H1 (cell line): ENCODE data around the gene KCNQ2. TPM values are rescaled to one million over a fixed set of nuclear protein-coding genes. Genes with fewer than 3 reads are reported as not detected.

Experiments
- CTCF ChIA-PET: fragments of 300-600 bp; sonication (Branson Sonifier 250); formaldehyde crosslinking; loops from one replicate; lab custom pipeline; 2021; ENCODE audit not compliant: partially characterized antibody; lab: Charles Lee
- POLR2A ChIA-PET: fragments of 300-600 bp; sonication (Branson Sonifier 250); formaldehyde crosslinking; loops from one replicate; lab custom pipeline; 2021; ENCODE audit warnings: inconsistent platforms; ENCODE audit not compliant: partially characterized antibody; lab: Charles Lee
- DNase-seq, 2 experiments: peaks; one replicate each; pipeline versions ENCODE4 v3.0.0 to v3.0.0-alpha.2; 2010 to 2022; ENCODE audit warnings: low spot score in 2 of 2, low read depth in 1 of 2, mixed read lengths in 1 of 2
- FAIRE-seq: peaks from 2 replicates; lab custom pipeline; 2011; peaks lifted over from hg19 to GRCh38; lab: Jason Lieb, UNC
- H2AFZ ChIP-seq: 2 replicates; pipeline ENCODE4 v1.8.1; 2012; ENCODE audit warnings: low read length, inconsistent platforms
- H2AK5ac ChIP-seq: 2 replicates; pipeline ENCODE4 v1.6.1; 2013; ENCODE audit warnings: low read depth, low read length
- H2BK120ac ChIP-seq: replicated peaks from 2 replicates; pipeline ENCODE3; 2013; ENCODE audit warnings: low read depth, low read length, inconsistent platforms
- H2BK12ac ChIP-seq: 2 replicates; pipeline ENCODE4 v1.6.1; 2013; ENCODE audit warnings: low read depth, low read length
- H2BK15ac ChIP-seq: 2 replicates; pipeline ENCODE4 v1.6.1; 2013; ENCODE audit warnings: low read length
- H2BK20ac ChIP-seq: 2 replicates; pipeline ENCODE4 v1.6.1; 2013; ENCODE audit warnings: low read length
- H2BK5ac ChIP-seq: 2 replicates; pipeline ENCODE4 v1.6.1; 2013; ENCODE audit warnings: low read depth, low read length
- H3K14ac ChIP-seq: 2 replicates; pipeline ENCODE4 v1.6.1; 2013; ENCODE audit warnings: inconsistent platforms; ENCODE audit not compliant: insufficient read length
- H3K18ac ChIP-seq: 2 replicates; pipeline ENCODE4 v1.6.1; 2013; ENCODE audit warnings: low read length; ENCODE audit errors: extremely low read depth
- H3K23ac ChIP-seq: 2 replicates; pipeline ENCODE4 v1.6.1; 2013; ENCODE audit warnings: inconsistent platforms; ENCODE audit not compliant: insufficient read length
- H3K23me2 ChIP-seq: 2 replicates; pipeline ENCODE4 v1.6.1; 2013; ENCODE audit warnings: low read depth, low read length
- H3K27ac ChIP-seq: 2 replicates; pipeline ENCODE4 v1.6.1; 2011; ENCODE audit warnings: low read depth, low read length, inconsistent platforms
- H3K27me3 ChIP-seq, 4 experiments: replicated peaks in 1 of 4; 1 replicate in 1 of 4; 2 replicates in 3 of 4; pipeline versions ENCODE4 v1.6.1 to v1.8.1; 2011 to 2013; ENCODE audit warnings: low read length in 3 of 4, mild to moderate bottlenecking in 3 of 4, inconsistent platforms in 2 of 4, mixed read lengths in 2 of 4, moderate library complexity in 1 of 4; ENCODE audit not compliant: control insufficient read depth in 3 of 4, insufficient read depth in 3 of 4; ENCODE audit errors: extremely low read depth in 1 of 4
- H3K36me3 ChIP-seq, 4 experiments: 2 replicates each; pipeline versions ENCODE4 v1.6.1 to v1.8.1; 2011 to 2013; ENCODE audit warnings: mild to moderate bottlenecking in 4 of 4, low read length in 3 of 4, moderate library complexity in 2 of 4, control low read depth in 1 of 4, inconsistent platforms in 1 of 4; ENCODE audit not compliant: insufficient read depth in 4 of 4, control insufficient read depth in 2 of 4
- H3K4ac ChIP-seq: replicated peaks from 2 replicates; pipeline ENCODE3; 2013; ENCODE audit warnings: low read length, low read depth, mixed read lengths, inconsistent platforms; ENCODE audit not compliant: insufficient read length
- H3K4me1 ChIP-seq, 4 experiments: replicated peaks in 1 of 4; 1 replicate in 1 of 4; 2 replicates in 3 of 4; pipeline versions ENCODE4 v1.6.1 to v1.8.1; 2011 to 2013; ENCODE audit warnings: low read length in 3 of 4, inconsistent platforms in 2 of 4, mixed read lengths in 1 of 4; ENCODE audit not compliant: insufficient read depth in 4 of 4, control insufficient read depth in 3 of 4
- H3K4me2 ChIP-seq, 2 experiments: 2 replicates each; pipeline versions ENCODE4 v1.6.1 to v1.8.1; 2011 to 2013; ENCODE audit warnings: low read depth in 2 of 2, low read length in 2 of 2, control low read depth in 1 of 2, inconsistent platforms in 1 of 2, mild to moderate bottlenecking in 1 of 2; ENCODE audit not compliant: insufficient read depth in 1 of 2
- H3K4me3 ChIP-seq, 4 experiments: fragments of 200-600, 300-600 bp in 1 of 4; sonication (generic), shearing (Covaris generic), sonication (Bioruptor Twin) in 1 of 4; 2 replicates each; pipeline versions ENCODE4 v1.5.1 to v1.8.1; 2011 to 2016; ENCODE audit warnings: low read length in 4 of 4, low read depth in 3 of 4, control low read depth in 2 of 4, inconsistent platforms in 2 of 4, mild to moderate bottlenecking in 2 of 4, mixed read lengths in 1 of 4, moderate library complexity in 1 of 4; ENCODE audit not compliant: insufficient read depth in 2 of 4; ENCODE audit errors: extremely low read depth in 1 of 4
- H3K56ac ChIP-seq: replicated peaks from 2 replicates; pipeline ENCODE3; 2013; ENCODE audit warnings: low read depth, mild to moderate bottlenecking, mixed read lengths, low read length, inconsistent platforms; ENCODE audit not compliant: insufficient read length
- H3K79me1 ChIP-seq: 2 replicates; pipeline ENCODE4 v1.6.1; 2013; ENCODE audit warnings: low read depth, low read length, control low read depth
- H3K79me2 ChIP-seq, 2 experiments: 2 replicates each; pipeline versions ENCODE4 v1.6.1 to v1.8.1; 2012 to 2013; ENCODE audit warnings: low read length in 2 of 2, mild to moderate bottlenecking in 2 of 2, inconsistent platforms in 1 of 2; ENCODE audit not compliant: insufficient read depth in 2 of 2, control insufficient read depth in 1 of 2
- H3K9ac ChIP-seq, 4 experiments: replicated peaks in 1 of 4; 1 replicate in 1 of 4; 2 replicates in 3 of 4; pipeline versions ENCODE4 v1.6.1 to v1.8.1; 2011 to 2013; ENCODE audit warnings: low read depth in 3 of 4, low read length in 3 of 4, control low read depth in 2 of 4, mild to moderate bottlenecking in 2 of 4, moderate library complexity in 2 of 4, inconsistent platforms in 1 of 4; ENCODE audit errors: extremely low read depth in 1 of 4
- H3K9me3 ChIP-seq, 2 experiments: 2 replicates each; pipeline versions ENCODE4 v1.6.1 to v1.8.1; 2012 to 2013; ENCODE audit warnings: mild to moderate bottlenecking in 2 of 2, moderate library complexity in 2 of 2, control low read depth in 1 of 2, inconsistent platforms in 1 of 2, low read depth in 1 of 2, low read length in 1 of 2, mixed read lengths in 1 of 2; ENCODE audit not compliant: insufficient read depth in 2 of 2
- H4K20me1 ChIP-seq, 2 experiments: replicated peaks in 1 of 2; 2 replicates each; pipeline versions ENCODE3 to v1.8.1; 2011 to 2013; ENCODE audit warnings: inconsistent platforms in 2 of 2, low read length in 2 of 2, mild to moderate bottlenecking in 1 of 2; ENCODE audit not compliant: insufficient read depth in 2 of 2, control insufficient read depth in 1 of 2
- H4K5ac ChIP-seq: 2 replicates; pipeline ENCODE4 v1.6.1; 2013; ENCODE audit warnings: low read length, low read depth, mixed read lengths, inconsistent platforms; ENCODE audit not compliant: insufficient read length
- H4K8ac ChIP-seq: 2 replicates; pipeline ENCODE4 v1.8.0; 2013; ENCODE audit warnings: mild to moderate bottlenecking, moderate library complexity, low read length, inconsistent platforms; ENCODE audit not compliant: insufficient read depth; ENCODE audit errors: extremely low read depth
- H4K91ac ChIP-seq: replicated peaks from 2 replicates; pipeline ENCODE3; 2013; ENCODE audit warnings: low read length, mixed read lengths, inconsistent platforms; ENCODE audit not compliant: insufficient read length
- SIRT6 ChIP-seq: IDR thresholded peaks from one replicate; pipeline ENCODE4 v1.7.1; 2012; ENCODE audit warnings: low read length, inconsistent platforms
- SIX5 ChIP-seq: IDR thresholded peaks from 2 replicates; pipeline ENCODE4 v1.6.1; 2011; ENCODE audit warnings: mild to moderate bottlenecking, low read depth, low read length
- SRF ChIP-seq: IDR thresholded peaks from 2 replicates; pipeline ENCODE4 v1.6.1; 2011; ENCODE audit warnings: mild to moderate bottlenecking, low read depth, low read length, moderate library complexity
- WGBS, 2 experiments: shearing (Covaris generic) in 1 of 2; methylation state at CpG; one replicate each; pipeline versions ENCODE4 v1.1.6 to v1.1.7; 2013 to 2015; ENCODE audit warnings: low lambda C conversion rate in 2 of 2, mixed read lengths in 2 of 2, inconsistent platforms in 1 of 2, low coverage in 1 of 2, missing lambda C conversion rate in 1 of 2; ENCODE audit not compliant: insufficient replicate concordance in 2 of 2, insufficient coverage in 1 of 2, insufficient read length in 1 of 2; ENCODE audit errors: extremely low coverage in 1 of 2, missing lambda C conversion rate in 1 of 2; 5-methylcytosine and 5-hydroxymethylcytosine counted together
- polyA plus RNA-seq, 7 experiments: library from polyadenylated mRNA; depleted of rRNA in 3 of 7; stranded (reverse) in 5 of 7; unstranded in 2 of 7; fragments of >200 nt in 5 of 7; fragments of 200-250 nt in 2 of 7; gene quantifications; 1 replicate in 5 of 7; 2 replicates in 1 of 7; 4 replicates in 1 of 7; pipeline versions ENCODE4 v1.2.1 to v1.2.3, GENCODE V29; 2011 to 2013; ENCODE audit warnings: missing spikeins in 2 of 7, mixed read lengths in 2 of 7
- total RNA-seq: library from RNA; stranded (reverse); fragmentation: NEBNext Ultra II Directional; extraction: Animal tissue kit (Norgen Biotek cat#: 25700); gene quantifications from 2 replicates; pipeline ENCODE4 v1.2.1, GENCODE V29; 2021

The KCNQ2 gene
- total and polyA plus RNA-seq, 2 of the 8 experiments (the other 6 are each of a cell fraction or from before 2014, with no cell fraction given): 82.6 to 243 TPM

DNA sequence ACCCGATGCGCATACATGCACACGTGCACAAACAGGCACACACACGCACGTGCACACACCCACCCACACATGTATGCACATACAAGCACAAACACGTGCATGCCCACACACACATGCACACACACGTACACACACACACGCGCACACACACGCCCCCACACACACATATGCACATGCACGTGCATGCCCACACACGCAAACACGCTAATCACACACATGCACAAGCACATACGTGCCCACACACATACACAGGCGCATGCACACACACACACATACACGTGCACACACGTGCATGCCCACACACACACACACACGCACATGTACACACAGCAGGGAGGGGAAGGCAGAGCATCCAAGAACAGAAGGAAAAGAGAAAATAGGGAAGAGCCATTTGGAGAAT, 84.5 kb downstream of the KCNQ2 start:
- peaks cover 0 to 2% (median 0%) of the 10 kb centered on the region in 4 experiments; a peak in 1 of 8 replicates for H3K36me3 ChIP-seq
- POLR2A ChIA-PET: no interaction called here
- peak overlapping the region; percentile 74 for H4K91ac ChIP-seq
- no peaks in the 10 kb centered on the region; a peak in 1 of 7 replicates for H3K4me1 ChIP-seq
- no peak overlapping the region for H3K18ac ChIP-seq
- H2BK120ac ChIP-seq: no peak overlapping the region
- H3K4me3 ChIP-seq: no peak overlapping the region
- no peak overlapping the region for H3K14ac ChIP-seq
- H3K9ac ChIP-seq: no peak overlapping the region; a peak in 1 of 7 replicates
- H2AK5ac ChIP-seq: no peak overlapping the region; the same call in 1 of the 2 replicates
- 0 out of 2 replicates have a peak overlapping the region, but pooled peaks have one; percentile 76 for H2BK12ac ChIP-seq
- H3K23ac ChIP-seq: no peak overlapping the region
- FAIRE-seq (no peak), DNase-seq (no peak)
- peaks cover 34 to 41% of the 10 kb centered on the region in 2 experiments for H3K9me3 ChIP-seq
- H3K79me2 ChIP-seq: no peaks in the 10 kb centered on the region
- no peak overlapping the region for H4K8ac ChIP-seq
- H4K20me1 ChIP-seq: peaks cover 0 to 3% of the 10 kb centered on the region in 2 experiments
- no peak overlapping the region for H2AFZ ChIP-seq
- H3K56ac ChIP-seq: no peak overlapping the region
- WGBS, 2 experiments: 84% methylated on average over 18 of the region's 18 CpGs; no CpG with 5 or more reads in 1 of the 2 experiments
- H2BK15ac ChIP-seq: peak overlapping the region; percentile 1; the same call in 1 of the 2 replicates
- CTCF ChIA-PET: no interaction called here
- no peak overlapping the region for H4K5ac ChIP-seq
- peaks cover 0 to 2% (median 0%) of the 10 kb centered on the region in 4 experiments; a peak in 1 of 7 replicates for H3K27me3 ChIP-seq
- H3K79me1 ChIP-seq: no peaks in the 10 kb centered on the region; the same call in 1 of the 2 replicates
- no peak overlapping the region; the same call in 1 of the 2 replicates for H2BK5ac ChIP-seq
- peak overlapping the region; percentile 85 for H3K4ac ChIP-seq
- TF ChIP-seq SIX5 (no peak), SIRT6 (no peak), SRF (no peak)
- peak overlapping the region in 1 of 2 experiments; percentile 8; a peak in 1 of 4 replicates for H3K4me2 ChIP-seq
- 0 out of 2 replicates have a peak, but pooled peaks cover 2% of the 10 kb centered on the region for H3K23me2 ChIP-seq
- H3K27ac ChIP-seq: no peak overlapping the region
- H2BK20ac ChIP-seq: no peak overlapping the region
